ENCODE results near the gene PHF11.

DNA sequence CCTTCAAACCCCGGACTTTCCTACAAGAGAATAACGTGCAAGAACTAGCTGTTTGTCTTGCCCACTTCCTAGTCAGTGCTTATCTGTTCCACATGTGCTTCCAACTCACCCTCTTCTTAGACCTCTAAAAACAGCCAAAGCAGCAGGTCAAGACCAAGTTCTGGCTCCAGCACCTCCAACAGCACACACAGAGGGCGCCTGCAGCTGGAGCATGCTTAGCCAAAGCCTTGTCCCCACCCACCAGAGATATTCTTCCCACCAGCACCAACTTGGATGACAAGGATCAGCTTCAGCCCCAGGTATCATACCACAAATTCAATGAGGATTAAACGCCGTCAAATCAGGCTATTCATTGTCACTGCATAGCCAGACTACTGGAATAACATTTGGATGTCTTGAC, 71.7 kb downstream of the PHF11 start:
- TF ChIP-seq, protein P1, sequence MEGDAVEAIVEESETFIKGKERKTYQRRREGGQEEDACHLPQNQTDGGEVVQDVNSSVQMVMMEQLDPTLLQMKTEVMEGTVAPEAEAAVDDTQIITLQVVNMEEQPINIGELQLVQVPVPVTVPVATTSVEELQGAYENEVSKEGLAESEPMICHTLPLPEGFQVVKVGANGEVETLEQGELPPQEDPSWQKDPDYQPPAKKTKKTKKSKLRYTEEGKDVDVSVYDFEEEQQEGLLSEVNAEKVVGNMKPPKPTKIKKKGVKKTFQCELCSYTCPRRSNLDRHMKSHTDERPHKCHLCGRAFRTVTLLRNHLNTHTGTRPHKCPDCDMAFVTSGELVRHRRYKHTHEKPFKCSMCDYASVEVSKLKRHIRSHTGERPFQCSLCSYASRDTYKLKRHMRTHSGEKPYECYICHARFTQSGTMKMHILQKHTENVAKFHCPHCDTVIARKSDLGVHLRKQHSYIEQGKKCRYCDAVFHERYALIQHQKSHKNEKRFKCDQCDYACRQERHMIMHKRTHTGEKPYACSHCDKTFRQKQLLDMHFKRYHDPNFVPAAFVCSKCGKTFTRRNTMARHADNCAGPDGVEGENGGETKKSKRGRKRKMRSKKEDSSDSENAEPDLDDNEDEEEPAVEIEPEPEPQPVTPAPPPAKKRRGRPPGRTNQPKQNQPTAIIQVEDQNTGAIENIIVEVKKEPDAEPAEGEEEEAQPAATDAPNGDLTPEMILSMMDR (IDR thresholded peaks at IDR 0.05; ENCODE audit: borderline replicate concordance, extremely low read depth, low read length, poor library complexity, severe bottlenecking) = no peak
- no peak for TF ChIP-seq EZH2 (IDR thresholded peaks at IDR 0.05; ENCODE audit: borderline replicate concordance, low read depth, low read length, severe bottlenecking)

All from DND-41 (cell line).